Right cardiac atrium (tissue), 5 donors: ENCODE measurements around the gene ZNF543. TPM values are rescaled to one million over a fixed set of nuclear protein-coding genes. Genes with fewer than 3 reads are reported as not detected.

Source experiments
- polyA plus RNA-seq: library from polyadenylated mRNA; stranded (reverse); fragments of 200-250 nt; gene quantifications from one replicate; pipeline ENCODE4 v1.2.3, GENCODE V29; 2013
- total RNA-seq, 4 donors: library from RNA; stranded (reverse); fragmentation: NEBNext Ultra II Directional; extraction: Animal tissue kit (Norgen Biotek cat#: 25700); gene quantifications; one replicate each; pipeline ENCODE4 v1.2.1, GENCODE V29; 2021
- donor health status: healthy with polysubstance abuse.
- donor health status: DM: no; HTN: yes; CAD: no.
- donor health status: DM: no; HTN: no; CAD: no.
- donor health status: DM: no; HTN: yes; CAD: no; lungs with severe emphysema.
- donor health status: DM: yes; HTN: yes; CAD: no.

Gene ZNF543
- total and polyA plus RNA-seq, 5 donors: 2.1 to 7.6 (median 6.2) TPM

Other genes starting within 250 kb of the ZNF543 start
- not detected for gene USP29, start 200.5 kb upstream of the ZNF543 start, total RNA-seq
- not detected for gene USP29, start 200.5 kb upstream of the ZNF543 start, polyA plus RNA-seq
- not detected for gene ZIM3, start 175.3 kb upstream of the ZNF543 start, total RNA-seq
- not detected for gene ZIM3, start 175.3 kb upstream of the ZNF543 start, polyA plus RNA-seq
- not detected for gene DUXA, start 153.0 kb upstream of the ZNF543 start, total RNA-seq
- gene DUXA, start 153.0 kb upstream of the ZNF543 start, polyA plus RNA-seq: not detected
- gene ZNF264, start 129.0 kb upstream of the ZNF543 start, total RNA-seq: 10 to 100 TPM; 16.9 to 26.8 (median 18.7) TPM
- gene ZNF264, start 129.0 kb upstream of the ZNF543 start, polyA plus RNA-seq: 4.4 TPM
- 1 to 10 TPM; 1.5 to 2.0 (median 1.6) TPM for gene AURKC, start 89.4 kb upstream of the ZNF543 start, total RNA-seq
- 1.2 TPM for gene AURKC, start 89.4 kb upstream of the ZNF543 start, polyA plus RNA-seq
- 10 to 100 TPM in 2 of 4 donors, 1 to 10 TPM in 2; 9.3 to 14.6 (median 10.0) TPM for gene ZNF805, start 79.8 kb upstream of the ZNF543 start, total RNA-seq
- 1.3 TPM for gene ZNF805, start 79.8 kb upstream of the ZNF543 start, polyA plus RNA-seq
- gene ZNF460, start 40.0 kb upstream of the ZNF543 start, total RNA-seq: 10 to 100 TPM; 30.6 to 46.5 (median 36.1) TPM
- 3.5 TPM for gene ZNF460, start 40.0 kb upstream of the ZNF543 start, polyA plus RNA-seq
- 10 to 100 TPM in 3 of 4 donors, 1 to 10 TPM in 1; 8.5 to 12.6 (median 11.2) TPM for gene ZNF304, start 30.8 kb downstream of the ZNF543 start, total RNA-seq
- 3.9 TPM for gene ZNF304, start 30.8 kb downstream of the ZNF543 start, polyA plus RNA-seq
- 10 to 100 TPM; 10.8 to 14.5 (median 11.7) TPM for gene TRAPPC2B, start 43.1 kb downstream of the ZNF543 start, total RNA-seq
- gene TRAPPC2B, start 43.1 kb downstream of the ZNF543 start, polyA plus RNA-seq: 38.6 TPM
- 1 to 10 TPM; 3.0 to 5.6 (median 4.6) TPM for gene ZNF547, start 43.1 kb downstream of the ZNF543 start, total RNA-seq
- 2.7 TPM for gene ZNF547, start 43.1 kb downstream of the ZNF543 start, polyA plus RNA-seq
- gene ZNF548, start 69.4 kb downstream of the ZNF543 start, total RNA-seq: 10 to 100 TPM; 13.4 to 20.1 (median 16.8) TPM
- gene ZNF548, start 69.4 kb downstream of the ZNF543 start, polyA plus RNA-seq: 10.7 TPM
- gene ZNF17, start 90.7 kb downstream of the ZNF543 start, total RNA-seq: 10 to 100 TPM in 3 of 4 donors, 1 to 10 TPM in 1; 8.7 to 12.1 (median 10.8) TPM
- 3.6 TPM for gene ZNF17, start 90.7 kb downstream of the ZNF543 start, polyA plus RNA-seq
- 1 to 10 TPM; 2.5 to 5.4 (median 3.3) TPM for gene ZNF749, start 114.9 kb downstream of the ZNF543 start, total RNA-seq
- gene ZNF749, start 114.9 kb downstream of the ZNF543 start, polyA plus RNA-seq: 1.9 TPM
- gene VN1R1, start 136.7 kb downstream of the ZNF543 start, total RNA-seq: 1 to 10 TPM; 3.3 to 4.3 (median 3.4) TPM
- gene VN1R1, start 136.7 kb downstream of the ZNF543 start, polyA plus RNA-seq: 2.3 TPM
- gene ZNF772, start 157.1 kb downstream of the ZNF543 start, total RNA-seq: 10 to 100 TPM; 19.7 to 23.5 (median 21.1) TPM
- 5.3 TPM for gene ZNF772, start 157.1 kb downstream of the ZNF543 start, polyA plus RNA-seq
- 10 to 100 TPM in 1 of 4 donors, 1 to 10 TPM in 3; 8.2 to 10.2 (median 8.9) TPM for gene ZNF419, start 167.3 kb downstream of the ZNF543 start, total RNA-seq
- 6.7 TPM for gene ZNF419, start 167.3 kb downstream of the ZNF543 start, polyA plus RNA-seq
- 1 to 10 TPM; 5.7 to 7.6 (median 6.9) TPM for gene ZNF773, start 179.5 kb downstream of the ZNF543 start, total RNA-seq
- 3.8 TPM for gene ZNF773, start 179.5 kb downstream of the ZNF543 start, polyA plus RNA-seq
- 1 to 10 TPM; 4.4 to 4.8 (median 4.5) TPM for gene ZNF549, start 206.9 kb downstream of the ZNF543 start, total RNA-seq
- 2.0 TPM for gene ZNF549, start 206.9 kb downstream of the ZNF543 start, polyA plus RNA-seq
- 1 to 10 TPM; 6.7 to 9.5 (median 7.9) TPM for gene ZNF550, start 239.4 kb downstream of the ZNF543 start, total RNA-seq
- 3.1 TPM for gene ZNF550, start 239.4 kb downstream of the ZNF543 start, polyA plus RNA-seq